GOT3 (cell line): ENCODE measurements around the gene UACA.
"Not testable (repeated sequence)": the region's sequence is repeated elsewhere in the genome, so short reads cannot be mapped to it uniquely, and the experiment has no call there.

ENCODE experiments used
- DNase-seq: peaks from one replicate; lab custom pipeline; 2025; ENCODE audit warnings: mixed read lengths; lab: John Stamatoyannopoulos, UW

Gene UACA

DNA sequence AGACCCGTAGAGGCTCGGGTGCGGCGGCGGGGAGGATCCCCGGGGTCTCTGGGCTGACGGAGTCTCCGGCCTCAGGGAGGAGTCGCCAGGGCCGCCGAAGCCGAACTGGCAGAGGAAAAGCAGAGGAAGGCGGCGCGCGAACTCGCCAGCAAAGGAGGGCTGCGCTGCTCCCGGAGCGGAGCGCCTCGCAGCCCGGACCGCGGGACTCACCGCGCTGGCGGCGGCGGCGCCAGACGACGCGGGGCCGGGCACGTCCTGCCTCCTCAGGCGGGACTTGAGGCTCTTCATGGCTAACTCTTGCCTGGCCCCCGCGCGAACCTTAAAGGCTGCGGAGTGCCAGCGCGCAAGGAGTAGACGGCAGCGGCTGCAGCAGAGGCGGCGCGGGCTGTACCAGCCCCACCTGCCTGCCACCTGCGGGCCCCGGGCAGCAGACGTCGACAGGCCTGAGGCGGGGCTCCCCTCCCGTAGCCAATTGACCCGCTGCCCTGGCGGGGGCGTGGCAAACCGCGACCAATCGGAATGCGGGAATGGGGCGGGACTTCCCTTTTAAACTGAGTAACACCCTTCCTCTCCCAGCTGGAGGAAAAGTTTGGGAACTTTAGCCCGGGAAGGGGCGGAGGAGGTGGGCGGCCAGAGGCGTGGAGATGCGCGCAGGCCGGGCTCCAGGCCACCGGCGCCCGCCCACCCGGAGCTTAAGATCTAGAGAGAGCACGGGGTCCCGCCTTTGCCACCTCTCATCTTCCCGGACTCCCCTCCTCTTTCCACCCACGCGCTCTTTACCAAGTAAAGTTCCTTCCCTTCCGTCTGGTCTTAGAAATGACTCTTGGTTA is at the start of gene UACA:
Gene UACA, minus strand, starts transcription at position 439 of the 830 bp plus-strand sequence. Its CDS starts 151 bp downstream, at position 288.
- peak; percentile 87 for DNase-seq

DNA sequence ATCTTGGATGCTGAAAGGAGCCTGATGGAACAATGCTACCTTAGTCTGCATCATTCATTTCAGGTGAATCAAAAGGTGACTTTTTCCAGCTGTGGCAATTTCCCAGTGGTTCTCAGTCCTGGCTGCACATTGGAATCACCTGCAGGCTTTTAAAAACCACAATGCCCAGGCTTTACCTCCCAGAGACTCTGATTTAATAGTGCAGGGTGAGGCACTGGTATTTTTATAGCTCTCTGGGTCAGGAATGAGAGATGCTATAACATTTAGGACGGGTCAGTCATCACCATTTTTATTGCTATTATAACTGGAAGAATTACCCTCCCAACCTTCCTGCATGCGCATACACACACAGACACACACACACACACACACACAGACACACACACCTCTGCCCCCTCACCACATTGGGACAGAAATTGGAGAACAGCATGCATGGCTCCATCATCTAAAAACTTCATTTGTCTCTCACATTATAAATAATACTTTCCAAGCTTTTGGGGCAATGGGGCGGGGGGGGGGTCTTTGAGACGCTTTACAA is 49.5 kb upstream of the UACA start:
- DNase-seq = no peak

DNA sequence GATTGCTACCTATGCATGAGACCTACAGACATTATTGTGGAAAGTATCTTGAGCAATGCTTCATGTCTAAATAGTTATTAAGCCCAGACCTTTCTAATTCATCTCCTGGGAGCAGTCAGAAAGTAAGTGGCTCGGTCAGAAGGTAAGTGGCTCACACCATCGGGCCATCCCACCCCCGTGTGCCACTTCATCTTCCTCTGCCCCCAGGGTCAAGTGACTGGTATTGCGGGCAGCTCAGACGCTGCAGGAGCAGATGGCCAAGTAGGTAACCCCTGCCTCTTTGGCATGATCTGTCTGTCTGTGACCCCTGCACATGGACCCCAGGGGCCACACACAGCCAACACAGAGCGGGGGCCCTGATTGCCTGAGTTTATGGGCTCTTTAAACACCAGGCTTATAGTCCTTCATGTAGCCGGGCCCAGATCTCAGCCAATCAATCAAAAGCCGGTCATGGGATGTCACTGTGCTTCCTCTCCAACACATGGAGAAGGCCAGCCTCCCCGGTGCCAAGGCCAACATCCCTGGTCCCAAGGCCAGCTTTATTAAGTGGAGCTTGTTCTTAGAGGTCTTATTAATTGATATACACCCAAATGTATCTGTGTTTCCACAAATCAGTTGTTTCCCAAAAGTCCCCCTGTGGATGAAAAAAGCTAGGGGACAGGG is 47.7 kb upstream of the UACA start:
- no peak for DNase-seq

DNA sequence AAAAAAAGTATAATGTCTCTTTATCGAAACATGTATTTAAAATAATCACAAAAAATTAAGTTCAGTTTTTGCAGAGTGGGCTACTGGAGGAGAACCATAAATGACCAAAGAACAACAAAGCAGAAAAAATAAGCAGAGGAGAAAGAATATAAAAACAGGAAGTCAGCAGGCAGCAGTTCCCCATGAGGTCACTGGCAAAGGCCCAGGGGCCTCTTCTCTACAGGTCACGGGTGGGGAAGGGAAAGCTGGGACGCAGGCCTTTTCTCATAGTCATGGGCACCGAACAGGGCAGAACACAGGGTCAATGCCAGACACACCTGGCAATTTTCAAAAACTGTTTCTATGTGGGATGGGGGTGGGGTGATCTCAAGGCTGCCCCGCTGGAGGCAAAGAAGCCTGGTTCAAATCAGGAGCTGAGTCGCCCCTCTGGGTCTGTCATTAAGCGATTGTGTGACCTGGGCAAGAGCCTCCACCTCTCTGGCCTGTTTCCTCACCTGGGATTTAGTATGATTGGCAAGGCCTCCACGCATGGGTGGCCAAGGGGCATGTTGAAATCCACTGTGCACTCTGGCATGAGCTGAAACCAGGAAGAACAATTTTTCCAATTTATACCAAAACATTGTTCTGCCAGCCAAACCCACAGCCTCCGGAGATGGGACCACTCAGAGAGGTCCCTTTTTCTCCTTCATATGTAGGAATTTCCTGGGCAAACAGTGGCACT is 43.8 kb upstream of the UACA start:
- DNase-seq = no peak

DNA sequence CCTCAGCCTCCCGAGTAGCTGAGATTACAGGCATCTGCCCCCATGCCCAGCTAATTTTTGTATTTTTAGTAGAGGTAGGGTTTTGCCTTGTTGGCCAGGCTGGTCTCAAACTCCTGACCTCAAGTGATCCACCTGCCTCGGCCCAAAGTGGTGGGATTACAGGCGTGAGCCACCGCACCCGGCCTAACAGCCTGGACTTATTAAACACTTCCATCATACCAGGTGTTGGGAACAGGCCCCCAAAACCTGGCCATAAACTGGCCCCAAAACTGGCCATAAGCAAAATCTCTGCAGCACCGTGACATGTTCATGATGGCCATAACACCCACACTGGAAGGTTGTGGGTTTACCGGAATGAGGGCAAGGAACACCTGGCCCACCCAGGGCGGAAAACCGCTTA is 41.0 kb upstream of the UACA start:
- DNase-seq = not testable (repeated sequence)

- DNase-seq = no peak
Observed at GRCh38 chr15:70802629-70803028, 39.3 kb upstream of the UACA start.

GRCh38 chr15:70801109-70801508 is 37.8 kb upstream of the UACA start:
- DNase-seq = no peak

- no peak for DNase-seq
Observed at GRCh38 chr15:70799667-70800450, 36.5 kb upstream of the UACA start.

GRCh38 chr15:70797464-70797863 is 34.1 kb upstream of the UACA start:
- DNase-seq = no peak

- no peak for DNase-seq
Observed at GRCh38 chr15:70796516-70797310, 33.4 kb upstream of the UACA start.

- no peak for DNase-seq
Observed at GRCh38 chr15:70795311-70795665, 31.9 kb upstream of the UACA start.

DNA sequence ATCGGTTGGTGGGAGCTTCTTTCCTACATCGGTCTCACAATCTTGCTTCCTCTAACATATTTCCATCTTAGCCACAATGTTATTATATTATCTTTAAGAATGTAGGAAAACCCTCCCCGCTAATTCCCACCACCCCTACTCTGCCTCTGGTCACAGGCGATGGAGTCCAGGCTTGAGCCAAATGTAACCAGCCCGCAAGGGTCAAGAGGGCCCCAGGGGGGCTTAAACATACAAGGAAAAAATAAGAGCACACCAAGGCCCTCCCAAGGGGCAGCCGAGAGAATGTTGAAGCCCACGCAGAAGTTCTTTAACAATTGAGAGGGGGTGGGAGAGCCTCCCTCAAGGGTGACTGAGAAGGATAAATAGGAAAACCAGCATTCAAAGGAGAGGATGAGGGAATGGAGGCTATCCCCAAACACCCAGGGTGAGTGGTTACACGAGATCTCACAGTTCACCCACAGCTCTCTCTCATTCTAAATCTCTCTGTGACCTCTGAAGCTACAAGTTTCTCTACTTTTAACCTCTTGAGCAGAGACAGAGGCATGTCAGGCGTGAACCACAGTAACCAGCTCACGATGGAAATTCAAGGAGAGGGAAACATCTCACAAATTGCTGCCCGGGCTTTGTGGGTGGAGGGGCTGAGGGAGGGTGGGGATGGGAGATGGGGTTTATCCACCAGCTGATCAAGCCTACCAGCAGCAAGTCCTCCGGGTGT is 31.4 kb upstream of the UACA start:
- DNase-seq = no peak

DNA sequence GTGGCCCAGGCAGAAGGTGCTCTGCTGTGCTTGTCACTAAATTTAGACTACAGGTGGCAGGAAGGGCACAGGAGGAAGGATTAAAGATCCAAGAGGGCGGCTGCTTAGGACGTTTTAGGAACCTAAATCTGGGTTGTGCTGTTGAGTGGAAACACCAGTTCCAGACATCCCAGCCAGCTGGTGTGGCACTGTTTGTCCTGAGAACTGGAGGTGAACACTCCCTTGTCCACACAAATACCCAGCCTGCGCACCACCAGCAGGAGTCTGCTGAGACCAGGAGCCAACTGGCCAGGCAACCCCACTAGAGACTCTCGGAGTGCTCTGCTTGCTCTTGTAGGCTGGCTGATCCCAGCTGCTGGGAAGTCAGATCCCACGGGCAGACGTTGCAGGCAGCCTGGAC is 30.3 kb upstream of the UACA start:
- no peak for DNase-seq

GRCh38 chr15:70792171-70792573 is 28.8 kb upstream of the UACA start:
- no peak for DNase-seq

- no peak for DNase-seq
Observed at GRCh38 chr15:70791259-70791658, 27.9 kb upstream of the UACA start.

DNA sequence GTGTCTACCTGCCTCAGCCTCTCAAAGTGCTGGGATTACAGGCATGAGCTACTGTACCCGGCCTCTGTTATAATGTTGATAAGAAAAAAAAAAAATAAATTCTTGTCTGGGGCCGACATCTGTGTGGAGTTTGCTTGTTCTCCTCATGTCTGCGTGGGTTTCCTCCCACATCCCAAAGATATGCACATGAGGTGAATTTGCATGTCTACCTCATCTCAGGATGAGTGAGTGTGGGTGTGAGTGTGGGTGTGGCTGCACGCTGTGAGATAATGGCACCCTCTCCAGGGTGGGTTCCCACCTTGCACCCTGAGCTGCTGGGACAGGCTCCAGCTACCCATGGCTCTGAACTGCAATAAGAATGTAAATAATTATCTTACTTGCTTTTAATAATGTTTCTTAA is 25.9 kb upstream of the UACA start:
- no peak for DNase-seq

DNA sequence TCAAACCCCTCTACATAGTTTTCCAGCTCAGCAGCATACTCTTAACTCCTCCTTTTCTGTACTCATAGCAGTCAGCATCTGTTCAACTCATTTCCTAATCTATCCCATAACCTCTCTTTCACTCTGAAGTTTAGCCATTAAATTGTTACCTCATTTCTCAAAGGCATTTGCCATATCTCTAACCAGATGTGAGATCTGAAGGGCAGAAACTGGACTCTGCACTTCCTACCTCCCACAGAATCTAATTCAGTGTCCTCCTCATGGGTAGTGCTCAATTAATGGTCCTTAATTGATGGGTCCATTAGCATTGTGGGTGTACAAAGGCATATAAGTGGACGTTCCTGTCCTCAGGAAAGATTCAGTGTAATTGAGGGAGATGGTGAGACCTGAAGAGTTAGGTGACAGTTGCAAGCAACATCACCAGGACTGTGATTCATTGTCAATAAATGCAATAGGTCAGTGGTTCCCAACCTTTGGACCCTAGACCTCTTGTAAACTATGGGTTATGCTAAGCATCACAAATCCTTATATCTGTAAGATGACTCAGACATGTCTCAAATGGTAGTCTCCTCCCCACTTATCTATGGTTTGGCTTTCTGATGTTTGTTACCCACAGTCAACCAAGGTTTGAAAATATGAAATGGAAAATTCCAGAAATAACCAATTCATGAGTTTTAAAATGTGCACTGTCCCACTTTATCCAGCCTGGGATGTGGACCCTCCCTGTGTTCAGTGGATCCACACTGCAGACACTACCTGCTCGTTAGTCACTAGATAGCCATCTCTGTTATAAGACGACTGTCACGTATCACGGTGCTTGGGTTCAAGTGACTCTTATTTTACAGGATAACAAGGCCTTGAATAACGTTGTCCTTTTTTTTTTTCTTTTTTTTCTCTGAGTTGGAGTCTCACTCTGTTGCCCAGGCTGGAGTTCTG is 25.0 kb upstream of the UACA start:
- no peak for DNase-seq

DNA sequence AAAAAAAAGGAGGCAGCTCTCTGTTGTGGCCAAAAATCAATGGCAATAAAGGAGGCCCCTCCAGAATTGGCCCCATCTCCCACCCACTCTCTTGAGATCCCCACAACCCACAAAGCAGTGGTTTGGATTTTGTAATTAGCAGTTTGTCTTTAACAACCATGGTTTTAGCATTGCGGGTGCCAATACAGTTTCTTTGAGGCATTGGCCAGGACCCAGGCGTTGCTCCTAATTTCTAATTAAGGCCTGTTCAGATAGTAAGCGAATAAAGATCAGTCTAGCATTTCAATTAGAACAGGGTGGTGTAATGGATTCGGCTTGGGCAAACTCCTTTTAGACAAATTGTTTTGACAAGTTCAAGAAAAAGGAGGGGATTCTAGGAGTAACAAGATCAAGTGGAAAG is 23.6 kb upstream of the UACA start:
- DNase-seq = no peak

GRCh38 chr15:70783610-70784022 is 20.3 kb upstream of the UACA start:
- no peak for DNase-seq
